HG03045 (cell line): Measurements from ENCODE around the gene SMOC1.

ENCODE experiments used
- ATAC-seq: cut with Tn5 transposase; IDR thresholded peaks from one replicate; pipeline ENCODE4 v1.9.1; 2021; ENCODE audit warnings: mild to moderate bottlenecking, moderate library complexity; ENCODE audit not compliant: unreplicated experiment

SMOC1 gene

GRCh38 chr14:69861025-69861569 lies 18.1 kb upstream of the SMOC1 start:
- ATAC-seq: no peak

GRCh38 chr14:69863083-69863482 lies 16.1 kb upstream of the SMOC1 start:
- ATAC-seq: no peak

GRCh38 chr14:69865701-69866365 lies 13.4 kb upstream of the SMOC1 start:
- ATAC-seq: no peak

- no peak for ATAC-seq
These were observed 10.8 kb upstream of the SMOC1 start for GRCh38 chr14:69868363-69868963.

GRCh38 chr14:69870613-69871012 lies 8.6 kb upstream of the SMOC1 start:
- no peak for ATAC-seq

- no peak for ATAC-seq
These were observed 5.1 kb upstream of the SMOC1 start for GRCh38 chr14:69873877-69874780.

GRCh38 chr14:69876221-69876847 lies 2.9 kb upstream of the SMOC1 start:
- ATAC-seq: no peak

GRCh38 chr14:69876848-69877306 lies 2.3 kb upstream of the SMOC1 start:
- ATAC-seq: no peak

- ATAC-seq: no peak
These were observed 1.7 kb upstream of the SMOC1 start for GRCh38 chr14:69877492-69877891.

GRCh38 chr14:69878251-69878650 lies 965 bp upstream of the SMOC1 start:
- ATAC-seq: no peak

- no peak for ATAC-seq
These were observed 850 bp downstream of the SMOC1 start for GRCh38 chr14:69880044-69880487.

- ATAC-seq: no peak
These were observed 1.7 kb downstream of the SMOC1 start for GRCh38 chr14:69880893-69881292.

- no peak for ATAC-seq
These were observed 3.1 kb downstream of the SMOC1 start for GRCh38 chr14:69882116-69882864.

GRCh38 chr14:69882915-69883314 lies 3.7 kb downstream of the SMOC1 start:
- ATAC-seq: no peak

- ATAC-seq: no peak
These were observed 7.4 kb downstream of the SMOC1 start for GRCh38 chr14:69886453-69887242.

GRCh38 chr14:69887740-69888657 lies 8.8 kb downstream of the SMOC1 start:
- no peak for ATAC-seq

GRCh38 chr14:69891422-69891821 lies 12.2 kb downstream of the SMOC1 start:
- no peak for ATAC-seq

- ATAC-seq: no peak
These were observed 15.9 kb downstream of the SMOC1 start for GRCh38 chr14:69895109-69895508.
